GM23338 (cell line): ENCODE results near the gene ARPP21.

ENCODE experiments used
- EZH2 ChIP-seq: fragments of 200-600 bp; sonication (generic); IDR thresholded peaks from one replicate; pipeline ENCODE4 v1.8.0; 2017; ENCODE audit warnings: antibody characterized with exemption, mild to moderate bottlenecking, low read depth; ENCODE audit not compliant: unreplicated experiment
- EZH2phosphoT487 ChIP-seq: fragments of 200-600 bp; sonication (generic); IDR thresholded peaks from one replicate; pipeline ENCODE4 v1.8.1; 2018; ENCODE audit warnings: antibody characterized with exemption; ENCODE audit not compliant: unreplicated experiment
- JUNB ChIP-seq: IDR thresholded peaks from one replicate; pipeline ENCODE4 v1.6.1; 2016; ENCODE audit warnings: antibody characterized with exemption; ENCODE audit not compliant: unreplicated experiment
- TF ChIP-seq, protein P1 (sequence below), 2 experiments: fragments of 200-600 bp in 1 of 2; sonication (generic) in 1 of 2; conservative IDR thresholded peaks; 2 replicates each; pipeline versions ENCODE4 v1.5.1 to v1.6.1; 2016 to 2017; ENCODE audit warnings: antibody characterized with exemption in 2 of 2, low read depth in 2 of 2, mild to moderate bottlenecking in 2 of 2, moderate library complexity in 1 of 2
- TF ChIP-seq, protein P2 (sequence below): IDR thresholded peaks from one replicate; pipeline ENCODE4 v1.6.1; 2018; ENCODE audit warnings: antibody characterized with exemption; ENCODE audit not compliant: unreplicated experiment

DNA sequence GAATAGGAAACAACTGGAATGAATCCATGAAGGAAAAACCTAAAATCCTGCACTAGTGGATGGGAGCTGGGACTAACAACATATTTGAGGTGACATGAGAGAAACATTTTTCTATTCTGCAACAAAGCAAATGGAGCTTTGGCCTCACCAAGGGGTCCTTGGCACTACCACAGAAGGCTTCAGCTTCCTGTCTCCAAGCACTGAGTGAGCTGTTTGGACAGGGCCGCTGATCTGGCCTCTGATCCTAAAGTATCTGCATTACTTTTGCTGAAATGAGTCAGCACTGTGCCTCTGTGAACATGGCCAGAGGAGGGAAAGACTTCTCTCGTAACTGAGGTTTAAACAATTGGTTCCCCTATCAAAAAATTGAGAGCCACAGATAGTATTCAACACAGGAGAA is 9.0 kb downstream of the ARPP21 start:
- TF ChIP-seq EZH2phosphoT487, result no peak
- TF ChIP-seq, protein P1, sequence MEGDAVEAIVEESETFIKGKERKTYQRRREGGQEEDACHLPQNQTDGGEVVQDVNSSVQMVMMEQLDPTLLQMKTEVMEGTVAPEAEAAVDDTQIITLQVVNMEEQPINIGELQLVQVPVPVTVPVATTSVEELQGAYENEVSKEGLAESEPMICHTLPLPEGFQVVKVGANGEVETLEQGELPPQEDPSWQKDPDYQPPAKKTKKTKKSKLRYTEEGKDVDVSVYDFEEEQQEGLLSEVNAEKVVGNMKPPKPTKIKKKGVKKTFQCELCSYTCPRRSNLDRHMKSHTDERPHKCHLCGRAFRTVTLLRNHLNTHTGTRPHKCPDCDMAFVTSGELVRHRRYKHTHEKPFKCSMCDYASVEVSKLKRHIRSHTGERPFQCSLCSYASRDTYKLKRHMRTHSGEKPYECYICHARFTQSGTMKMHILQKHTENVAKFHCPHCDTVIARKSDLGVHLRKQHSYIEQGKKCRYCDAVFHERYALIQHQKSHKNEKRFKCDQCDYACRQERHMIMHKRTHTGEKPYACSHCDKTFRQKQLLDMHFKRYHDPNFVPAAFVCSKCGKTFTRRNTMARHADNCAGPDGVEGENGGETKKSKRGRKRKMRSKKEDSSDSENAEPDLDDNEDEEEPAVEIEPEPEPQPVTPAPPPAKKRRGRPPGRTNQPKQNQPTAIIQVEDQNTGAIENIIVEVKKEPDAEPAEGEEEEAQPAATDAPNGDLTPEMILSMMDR (conservative IDR thresholded peaks at IDR 0.05; ENCODE audit: low read depth in 2 of 2), result no peak
- TF ChIP-seq EZH2, result no peak
- TF ChIP-seq, protein P2, sequence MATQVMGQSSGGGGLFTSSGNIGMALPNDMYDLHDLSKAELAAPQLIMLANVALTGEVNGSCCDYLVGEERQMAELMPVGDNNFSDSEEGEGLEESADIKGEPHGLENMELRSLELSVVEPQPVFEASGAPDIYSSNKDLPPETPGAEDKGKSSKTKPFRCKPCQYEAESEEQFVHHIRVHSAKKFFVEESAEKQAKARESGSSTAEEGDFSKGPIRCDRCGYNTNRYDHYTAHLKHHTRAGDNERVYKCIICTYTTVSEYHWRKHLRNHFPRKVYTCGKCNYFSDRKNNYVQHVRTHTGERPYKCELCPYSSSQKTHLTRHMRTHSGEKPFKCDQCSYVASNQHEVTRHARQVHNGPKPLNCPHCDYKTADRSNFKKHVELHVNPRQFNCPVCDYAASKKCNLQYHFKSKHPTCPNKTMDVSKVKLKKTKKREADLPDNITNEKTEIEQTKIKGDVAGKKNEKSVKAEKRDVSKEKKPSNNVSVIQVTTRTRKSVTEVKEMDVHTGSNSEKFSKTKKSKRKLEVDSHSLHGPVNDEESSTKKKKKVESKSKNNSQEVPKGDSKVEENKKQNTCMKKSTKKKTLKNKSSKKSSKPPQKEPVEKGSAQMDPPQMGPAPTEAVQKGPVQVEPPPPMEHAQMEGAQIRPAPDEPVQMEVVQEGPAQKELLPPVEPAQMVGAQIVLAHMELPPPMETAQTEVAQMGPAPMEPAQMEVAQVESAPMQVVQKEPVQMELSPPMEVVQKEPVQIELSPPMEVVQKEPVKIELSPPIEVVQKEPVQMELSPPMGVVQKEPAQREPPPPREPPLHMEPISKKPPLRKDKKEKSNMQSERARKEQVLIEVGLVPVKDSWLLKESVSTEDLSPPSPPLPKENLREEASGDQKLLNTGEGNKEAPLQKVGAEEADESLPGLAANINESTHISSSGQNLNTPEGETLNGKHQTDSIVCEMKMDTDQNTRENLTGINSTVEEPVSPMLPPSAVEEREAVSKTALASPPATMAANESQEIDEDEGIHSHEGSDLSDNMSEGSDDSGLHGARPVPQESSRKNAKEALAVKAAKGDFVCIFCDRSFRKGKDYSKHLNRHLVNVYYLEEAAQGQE, result no peak
- no peak for TF ChIP-seq JUNB
